ENCODE measurements around the gene C9orf43. TPM values are rescaled to one million over a fixed set of nuclear protein-coding genes. Genes with fewer than 3 reads are reported as not detected.
"Not testable (repeated sequence)": the region's sequence is repeated elsewhere in the genome, so short reads cannot be mapped to it uniquely, and the experiment has no call there.

The C9orf43 gene
- total and polyA plus RNA-seq, 4 donors = 0.18 TPM; not detected in 3

GRCh38 chr9:113370806-113371325 is 39.7 kb upstream of the C9orf43 start:
- H3K27me3 ChIP-seq (ENCODE audit: control insufficient read depth in 1 of 2, insufficient read depth in 2 of 2, low read length in 1 of 2) = no peaks in the 10 kb centered on the region
- ATAC-seq (ENCODE audit: low FRiP score) = no peak
- H3K36me3 ChIP-seq (ENCODE audit: control insufficient read depth in 1 of 2, insufficient read depth in 2 of 2, low read length in 1 of 2) = peaks cover 0 to 4% of the 10 kb centered on the region in 2 donors
- H3K4me3 ChIP-seq (ENCODE audit: low read length in 2 of 2) = no peak overlapping the region
- WGBS, 2 donors = 79 to 83% methylated on average over 8 of the region's 8 CpGs
- no peaks in the 10 kb centered on the region for H3K9me3 ChIP-seq (ENCODE audit: control insufficient read depth, low read length)
- no peak for DNase-seq
- H3K4me1 ChIP-seq (ENCODE audit: control insufficient read depth in 1 of 2, insufficient read depth in 2 of 2, low read length in 2 of 2) = peaks cover 0 to 4% of the 10 kb centered on the region in 2 donors
- H3K27ac ChIP-seq (ENCODE audit: low read depth in 1 of 2, low read length in 2 of 2) = no peak overlapping the region
- intact Hi-C loops (cut with DNase I) = loop anchor here in 1 of 2 donors (10.0 kb wide), 1 partner anchor 56 kb away; no protein-coding TSS in a partner anchor

- intact Hi-C loops (cut with DNase I) = loop anchor here in 1 of 2 donors (10.0 kb wide), 1 partner anchor 57 kb away; no protein-coding TSS in a partner anchor
- H3K36me3 ChIP-seq (ENCODE audit: control insufficient read depth in 1 of 2, insufficient read depth in 2 of 2, low read length in 1 of 2) = peaks cover 0 to 4% of the 10 kb centered on the region in 2 donors
- no peak overlapping the region for H3K27ac ChIP-seq (ENCODE audit: low read depth in 1 of 2, low read length in 2 of 2)
- H3K4me1 ChIP-seq (ENCODE audit: control insufficient read depth in 1 of 2, insufficient read depth in 2 of 2, low read length in 2 of 2) = peaks cover 0 to 4% of the 10 kb centered on the region in 2 donors
- WGBS, 2 donors = 44 to 46% methylated on average over 5 of the region's 5 CpGs
- no peaks in the 10 kb centered on the region for H3K27me3 ChIP-seq (ENCODE audit: control insufficient read depth in 1 of 2, insufficient read depth in 2 of 2, low read length in 1 of 2)
- no peaks in the 10 kb centered on the region for H3K9me3 ChIP-seq (ENCODE audit: control insufficient read depth, low read length)
- DNase-seq (no peak), ATAC-seq (ENCODE audit: low FRiP score) (no peak)
- no peak overlapping the region for H3K4me3 ChIP-seq (ENCODE audit: low read length in 2 of 2)
Measured at GRCh38 chr9:113372059-113372458, 38.5 kb upstream of the C9orf43 start.

GRCh38 chr9:113373256-113373655 is 37.3 kb upstream of the C9orf43 start:
- H3K4me1 ChIP-seq (ENCODE audit: control insufficient read depth in 1 of 2, insufficient read depth in 2 of 2, low read length in 2 of 2) = peaks cover 0 to 4% of the 10 kb centered on the region in 2 donors
- intact Hi-C loops (cut with DNase I) = loop anchor here in 1 of 2 donors (10.0 kb wide), 1 partner anchor 58 kb away; no protein-coding TSS in a partner anchor
- H3K27ac ChIP-seq (ENCODE audit: low read depth in 1 of 2, low read length in 2 of 2) = no peak overlapping the region
- no peak overlapping the region for H3K4me3 ChIP-seq (ENCODE audit: low read length in 2 of 2)
- H3K36me3 ChIP-seq (ENCODE audit: control insufficient read depth in 1 of 2, insufficient read depth in 2 of 2, low read length in 1 of 2) = peaks cover 0 to 4% of the 10 kb centered on the region in 2 donors
- 74 to 77% methylated on average over 3 of the region's 3 CpGs for WGBS, 2 donors
- no peak for ATAC-seq (ENCODE audit: low FRiP score)
- no peaks in the 10 kb centered on the region for H3K9me3 ChIP-seq (ENCODE audit: control insufficient read depth, low read length)
- no peak for DNase-seq
- H3K27me3 ChIP-seq (ENCODE audit: control insufficient read depth in 1 of 2, insufficient read depth in 2 of 2, low read length in 1 of 2) = no peaks in the 10 kb centered on the region

- Histone ChIP-seq H3K9me3 (ENCODE audit: control insufficient read depth, low read length) (no peaks in the 10 kb centered on the region), H3K36me3 (ENCODE audit: control insufficient read depth in 1 of 2, insufficient read depth in 2 of 2, low read length in 1 of 2) (peaks cover 0 to 4% of the 10 kb centered on the region in 2 donors), H3K27me3 (ENCODE audit: control insufficient read depth in 1 of 2, insufficient read depth in 2 of 2, low read length in 1 of 2) (no peaks in the 10 kb centered on the region), H3K4me3 (ENCODE audit: low read length in 2 of 2) (no peak overlapping the region), H3K4me1 (ENCODE audit: control insufficient read depth in 1 of 2, insufficient read depth in 2 of 2, low read length in 2 of 2) (peaks cover 0 to 4% of the 10 kb centered on the region in 2 donors), H3K27ac (ENCODE audit: low read depth in 1 of 2, low read length in 2 of 2) (no peak overlapping the region)
- intact Hi-C loops (cut with DNase I) = loop anchor here in 1 of 2 donors (10.0 kb wide), 1 partner anchor 59 kb away; no protein-coding TSS in a partner anchor
- DNase-seq (no peak), ATAC-seq (ENCODE audit: low FRiP score) (no peak)
- 90% methylated on average over 23 to 24 of the region's 24 CpGs for WGBS, 2 donors
Measured at GRCh38 chr9:113373676-113374392, 36.7 kb upstream of the C9orf43 start.

- intact Hi-C loops (cut with DNase I) = loop anchor here in 1 of 2 donors (5.0 to 10.0 kb wide), 2 partner anchors 33 to 61 kb away; partner anchors contain the start of gene WDR31
- Histone ChIP-seq H3K4me3 (ENCODE audit: low read length in 2 of 2) (no peak overlapping the region), H3K4me1 (ENCODE audit: control insufficient read depth in 1 of 2, insufficient read depth in 2 of 2, low read length in 2 of 2) (peaks cover 0 to 4% of the 10 kb centered on the region in 2 donors), H3K27me3 (ENCODE audit: control insufficient read depth in 1 of 2, insufficient read depth in 2 of 2, low read length in 1 of 2) (no peaks in the 10 kb centered on the region), H3K9me3 (ENCODE audit: control insufficient read depth, low read length) (no peaks in the 10 kb centered on the region), H3K27ac (ENCODE audit: low read depth in 1 of 2, low read length in 2 of 2) (no peak overlapping the region), H3K36me3 (ENCODE audit: control insufficient read depth in 1 of 2, insufficient read depth in 2 of 2, low read length in 1 of 2) (peaks cover 0 to 4% of the 10 kb centered on the region in 2 donors)
- ATAC-seq (ENCODE audit: low FRiP score) (no peak), DNase-seq (no peak)
- 92 to 95% methylated on average over 6 of the region's 6 CpGs for WGBS, 2 donors
Measured at GRCh38 chr9:113375057-113376023, 35.2 kb upstream of the C9orf43 start.

- Histone ChIP-seq H3K9me3 (ENCODE audit: control insufficient read depth, low read length) (no peaks in the 10 kb centered on the region), H3K4me1 (ENCODE audit: control insufficient read depth in 1 of 2, insufficient read depth in 2 of 2, low read length in 2 of 2) (peaks cover 0 to 2% of the 10 kb centered on the region in 2 donors), H3K27ac (ENCODE audit: low read depth in 1 of 2, low read length in 2 of 2) (peak within 1 kb of the TSS in 1 of 2 donors; percentile 66), H3K27me3 (ENCODE audit: control insufficient read depth in 1 of 2, insufficient read depth in 2 of 2, low read length in 1 of 2) (no peaks in the 10 kb centered on the region), H3K36me3 (ENCODE audit: control insufficient read depth in 1 of 2, insufficient read depth in 2 of 2, low read length in 1 of 2) (peaks cover 0 to 4% of the 10 kb centered on the region in 2 donors), H3K4me3 (ENCODE audit: low read length in 2 of 2) (peak within 1 kb of the TSS; percentile 22 to 98)
- DNase-seq (peak; percentile 88 to 92), ATAC-seq (ENCODE audit: low FRiP score) (peak; percentile 92)
- intact Hi-C loops (cut with DNase I) = loop anchor here in 1 of 2 donors (5.0 to 10.0 kb wide), 2 partner anchors 35 to 62 kb away; partner anchors contain the start of gene WDR31
- WGBS, 2 donors = 0 to 1% methylated on average over 55 to 74 of the region's 74 CpGs
Measured at GRCh38 chr9:113376634-113377567, 33.6 kb upstream of the C9orf43 start, which contains the start of gene HDHD3. TSS of gene HDHD3 (minus strand) at chr9:113376986. CDS start at chr9:113374354, 2,632 bp downstream.

- not testable (repeated sequence) for H3K36me3 ChIP-seq (ENCODE audit: control insufficient read depth in 1 of 2, insufficient read depth in 2 of 2, low read length in 1 of 2); H3K4me1 ChIP-seq (ENCODE audit: control insufficient read depth in 1 of 2, insufficient read depth in 2 of 2, low read length in 2 of 2); ATAC-seq (ENCODE audit: low FRiP score); H3K27me3 ChIP-seq (ENCODE audit: control insufficient read depth in 1 of 2, insufficient read depth in 2 of 2, low read length in 1 of 2); DNase-seq; H3K4me3 ChIP-seq (ENCODE audit: low read length in 2 of 2); H3K9me3 ChIP-seq (ENCODE audit: control insufficient read depth, low read length); H3K27ac ChIP-seq (ENCODE audit: low read depth in 1 of 2, low read length in 2 of 2)
- intact Hi-C loops (cut with DNase I) = loop anchor here in 1 of 2 donors (5.0 to 10.0 kb wide), 2 partner anchors 37 to 64 kb away; partner anchors contain the start of gene WDR31
- WGBS, 2 donors = 72 to 74% methylated on average over 24 of the region's 24 CpGs
Measured at GRCh38 chr9:113379094-113379828, 31.3 kb upstream of the C9orf43 start.

Measured in aorta (tissue), 5 donors.